AG09309 (cell line): ENCODE measurements around the gene SP9.

Experiments
- DNase-seq: peaks from one replicate; pipeline ENCODE4 v3.0.0-alpha.2; 2010; ENCODE audit warnings: low read depth
- H3K4me3 ChIP-seq: 2 replicates; pipeline ENCODE4 v1.5.1; 2011; ENCODE audit warnings: mild to moderate bottlenecking, low read depth, low read length, moderate library complexity; ENCODE audit not compliant: control insufficient read depth
- CTCF ChIP-seq: IDR thresholded peaks from 2 replicates; pipeline ENCODE4 v1.5.1; 2011; ENCODE audit warnings: mild to moderate bottlenecking, low read depth, low read length, inconsistent platforms; ENCODE audit not compliant: insufficient read depth, control insufficient read depth; ENCODE audit errors: missing control alignments

SP9 gene

GRCh38 chr2:174322746-174323145 lies 12.0 kb upstream of the SP9 start:
- no peak overlapping the region for H3K4me3 ChIP-seq
- DNase-seq: no peak
- no peak for TF ChIP-seq CTCF

GRCh38 chr2:174324530-174324929 lies 10.2 kb upstream of the SP9 start:
- no peak for TF ChIP-seq CTCF
- no peak for DNase-seq

GRCh38 chr2:174325373-174326160 lies 9.2 kb upstream of the SP9 start:
- H3K4me3 ChIP-seq: peak overlapping the region; percentile 83
- DNase-seq: no peak
- TF ChIP-seq CTCF: no peak

More at GRCh38 chr2:174324530-174324929, 10.2 kb upstream of the SP9 start:
- H3K4me3 ChIP-seq: no peak overlapping the region

GRCh38 chr2:174326161-174327020 lies 8.4 kb upstream of the SP9 start:
- TF ChIP-seq CTCF: no peak
- no peak for DNase-seq
- H3K4me3 ChIP-seq: peak overlapping the region; percentile 83

GRCh38 chr2:174327021-174327840 lies 7.5 kb upstream of the SP9 start:
- peak overlapping the region; percentile 83 for H3K4me3 ChIP-seq
- no peak for DNase-seq
- TF ChIP-seq CTCF: no peak

- H3K4me3 ChIP-seq: peak overlapping the region; percentile 63
- TF ChIP-seq CTCF: no peak
- DNase-seq: no peak
Measured at GRCh38 chr2:174327841-174328113, 7.0 kb upstream of the SP9 start.
